ENCODE measurements around the gene FXR2.

FXR2 gene

GRCh38 chr17:7561028-7561575 lies 53.6 kb downstream of the FXR2 start:
- peak; percentile 72 for TF ChIP-seq CTCF (conservative IDR thresholded peaks at IDR 0.05; ENCODE audit: control insufficient read depth, insufficient read depth, low read depth, low read length)
- H3K4me3 ChIP-seq (ENCODE audit: control insufficient read depth, low read depth, low read length), result peak overlapping the region; percentile 63
- DNase-seq (ENCODE audit: low read depth), result peak; percentile 77

- peak; percentile 81 for TF ChIP-seq CTCF (conservative IDR thresholded peaks at IDR 0.05; ENCODE audit: control insufficient read depth, insufficient read depth, low read depth, low read length)
- peak; percentile 65 for DNase-seq (ENCODE audit: low read depth)
- peak overlapping the region; percentile 63 for H3K4me3 ChIP-seq (ENCODE audit: control insufficient read depth, low read depth, low read length)
Measured at GRCh38 chr17:7560172-7561027, 54.3 kb downstream of the FXR2 start.

GRCh38 chr17:7559320-7560171 lies 55.2 kb downstream of the FXR2 start:
- no peak for TF ChIP-seq CTCF (conservative IDR thresholded peaks at IDR 0.05; ENCODE audit: control insufficient read depth, insufficient read depth, low read depth, low read length)
- DNase-seq (ENCODE audit: low read depth), result no peak
- no peak overlapping the region for H3K4me3 ChIP-seq (ENCODE audit: control insufficient read depth, low read depth, low read length)

GRCh38 chr17:7558544-7559319 lies 56.0 kb downstream of the FXR2 start, which contains the start of gene TNFSF13:
TSS of gene TNFSF13 (plus strand) at chr17:7558750. CDS start at chr17:7559040, 290 bp downstream.
- H3K4me3 ChIP-seq (ENCODE audit: control insufficient read depth, low read depth, low read length), result peak within 1 kb of the TSS; percentile 7
- no peak for DNase-seq (ENCODE audit: low read depth)
- TF ChIP-seq CTCF (conservative IDR thresholded peaks at IDR 0.05; ENCODE audit: control insufficient read depth, insufficient read depth, low read depth, low read length), result no peak

GRCh38 chr17:7557775-7558543 lies 56.7 kb downstream of the FXR2 start:
- no peak for TF ChIP-seq CTCF (conservative IDR thresholded peaks at IDR 0.05; ENCODE audit: control insufficient read depth, insufficient read depth, low read depth, low read length)
- peak overlapping the region; percentile 7 for H3K4me3 ChIP-seq (ENCODE audit: control insufficient read depth, low read depth, low read length)
- peak; percentile 64 for DNase-seq (ENCODE audit: low read depth)

All from fibroblast of mammary gland (primary cell).